Activated B cell treated with CpG ODN at 0.5 μM for 24 hours (primary cell): ENCODE results near the gene STXBP1. TPM values are rescaled to one million over a fixed set of nuclear protein-coding genes. Genes with fewer than 3 reads are reported as not detected.

Experiments
- ATAC-seq: fragments of 200-7000 bp; cut with Tn5 transposase; one replicate; pipeline ENCODE4 v1.10.0; 2021; ENCODE audit warnings: low read depth, mild to moderate bottlenecking, moderate library complexity
- CTCF ChIA-PET: fragments of 350-600 bp; sonication (Branson Sonifier 250); formaldehyde crosslinking; loops from one replicate; lab custom pipeline; 2021; ENCODE audit warnings: antibody characterized with exemption; lab: Charles Lee
- POLR2A ChIA-PET: fragments of 350-600 bp; sonication (Branson Sonifier 250); formaldehyde crosslinking; loops from one replicate; lab custom pipeline; 2021; ENCODE audit warnings: antibody characterized with exemption; lab: Charles Lee
- DNase-seq: peaks from one replicate; pipeline ENCODE4 v3.0.0; 2022
- H3K27ac Mint-ChIP-seq: one replicate; pipeline ENCODE4 v1.8.0; 2020; ENCODE audit warnings: mixed read lengths
- H3K27me3 Mint-ChIP-seq: one replicate; pipeline ENCODE4 v1.8.0; 2021; ENCODE audit warnings: mixed read lengths
- H3K36me3 Mint-ChIP-seq: one replicate; pipeline ENCODE4 v1.8.0; 2021; ENCODE audit warnings: low read depth, mixed read lengths
- H3K4me1 Mint-ChIP-seq: one replicate; pipeline ENCODE4 v1.8.0; 2021; ENCODE audit warnings: mixed read lengths
- H3K4me3 Mint-ChIP-seq: one replicate; pipeline ENCODE4 v1.8.0; 2020; ENCODE audit warnings: mild to moderate bottlenecking, mixed read lengths
- H3K9me3 Mint-ChIP-seq: one replicate; pipeline ENCODE4 v1.8.0; 2020; ENCODE audit warnings: mixed read lengths
- CTCF ChIP-seq: fragments of 200-600 bp; IDR thresholded peaks from one replicate; pipeline ENCODE4 v1.8.0; 2022; ENCODE audit warnings: antibody characterized with exemption, mild to moderate bottlenecking
- intact Hi-C: fragments of 100-400 bp; cut with micrococcal nuclease; formaldehyde crosslinking; loops from one replicate; pipeline ENCODE4 v1.15.1; 2024
- total RNA-seq: library from RNA; stranded (reverse); gene quantifications from 2 replicates; pipeline ENCODE4 v1.2.3, GENCODE V29; 2022

Gene STXBP1
- total RNA-seq, 1 donor from 2014 or later, result 0.73 TPM

GRCh38 chr9:127723013-127723412 is 110.9 kb downstream of the STXBP1 start:
- ChIA-PET POLR2A (interaction anchor here (1.3 kb wide), 1 partner anchor 12 kb away, joined by 3 read pairs; no protein-coding TSS in a partner anchor), CTCF (no interaction called here)
- no peaks in the 10 kb centered on the region for H3K9me3 Mint-ChIP-seq
- ATAC-seq (no peak), DNase-seq (no peak)
- no peak overlapping the region for H3K27ac Mint-ChIP-seq
- intact Hi-C loops, result no loop called here
- no peak overlapping the region for H3K4me3 Mint-ChIP-seq
- peaks cover 5% of the 10 kb centered on the region for H3K27me3 Mint-ChIP-seq
- no peaks in the 10 kb centered on the region for H3K36me3 Mint-ChIP-seq
- peaks cover 2% of the 10 kb centered on the region for H3K4me1 Mint-ChIP-seq
- no peak for TF ChIP-seq CTCF

GRCh38 chr9:127723444-127723843 is 111.4 kb downstream of the STXBP1 start:
- CTCF ChIA-PET, result no interaction called here
- no peak for TF ChIP-seq CTCF
- Mint-ChIP-seq H3K4me1 (peaks cover 2% of the 10 kb centered on the region), H3K9me3 (no peaks in the 10 kb centered on the region), H3K36me3 (no peaks in the 10 kb centered on the region), H3K27me3 (peaks cover 5% of the 10 kb centered on the region), H3K27ac (no peak overlapping the region), H3K4me3 (no peak overlapping the region)
- POLR2A ChIA-PET, result interaction anchor here (1.3 kb wide), 1 partner anchor 11 kb away, joined by 3 read pairs; no protein-coding TSS in a partner anchor
- DNase-seq (no peak), ATAC-seq (no peak)
- intact Hi-C loops, result no loop called here

GRCh38 chr9:127724012-127724411 is 111.9 kb downstream of the STXBP1 start:
- DNase-seq (no peak), ATAC-seq (no peak)
- Mint-ChIP-seq H3K4me1 (peaks cover 2% of the 10 kb centered on the region), H3K4me3 (no peak overlapping the region), H3K27me3 (peaks cover 5% of the 10 kb centered on the region), H3K27ac (no peak overlapping the region), H3K9me3 (no peaks in the 10 kb centered on the region), H3K36me3 (no peaks in the 10 kb centered on the region)
- intact Hi-C loops, result no loop called here
- POLR2A ChIA-PET, result interaction anchor here (1.3 kb wide), 1 partner anchor 11 kb away, joined by 3 read pairs; no protein-coding TSS in a partner anchor
- TF ChIP-seq CTCF, result no peak
- CTCF ChIA-PET, result no interaction called here

GRCh38 chr9:127726871-127727270 is 114.8 kb downstream of the STXBP1 start:
- no peaks in the 10 kb centered on the region for H3K4me1 Mint-ChIP-seq
- no peaks in the 10 kb centered on the region for H3K9me3 Mint-ChIP-seq
- no peak overlapping the region for H3K4me3 Mint-ChIP-seq
- TF ChIP-seq CTCF, result no peak
- intact Hi-C loops, result no loop called here
- no peak overlapping the region for H3K27ac Mint-ChIP-seq
- CTCF ChIA-PET, result no interaction called here
- ATAC-seq, result no peak
- H3K27me3 Mint-ChIP-seq, result peaks cover 5% of the 10 kb centered on the region
- POLR2A ChIA-PET, result no interaction called here
- H3K36me3 Mint-ChIP-seq, result peaks cover 2% of the 10 kb centered on the region
- no peak for DNase-seq

GRCh38 chr9:127728808-127729207 is 116.7 kb downstream of the STXBP1 start:
- ChIA-PET CTCF (no interaction called here), POLR2A (interaction anchor here (0.6 to 0.7 kb wide), 2 partner anchors 14 to 103 kb away, joined by 3 to 8 read pairs; no protein-coding TSS in a partner anchor)
- Mint-ChIP-seq H3K4me3 (no peak overlapping the region), H3K4me1 (peaks cover 2% of the 10 kb centered on the region), H3K27ac (no peak overlapping the region), H3K9me3 (no peaks in the 10 kb centered on the region), H3K27me3 (peaks cover 4% of the 10 kb centered on the region), H3K36me3 (peaks cover 9% of the 10 kb centered on the region)
- intact Hi-C loops, result no loop called here
- DNase-seq (no peak), ATAC-seq (no peak)
- TF ChIP-seq CTCF, result no peak
